ENCODE results near the gene HPSE.
"Not testable (repeated sequence)": the region's sequence is repeated elsewhere in the genome, so short reads cannot be mapped to it uniquely, and the experiment has no call there.

The HPSE gene

GRCh38 chr4:83335701-83336100 lies 1.1 kb upstream of the HPSE start:
- peak in 1 of 56 donors; percentile 3 for DNase-seq

DNA sequence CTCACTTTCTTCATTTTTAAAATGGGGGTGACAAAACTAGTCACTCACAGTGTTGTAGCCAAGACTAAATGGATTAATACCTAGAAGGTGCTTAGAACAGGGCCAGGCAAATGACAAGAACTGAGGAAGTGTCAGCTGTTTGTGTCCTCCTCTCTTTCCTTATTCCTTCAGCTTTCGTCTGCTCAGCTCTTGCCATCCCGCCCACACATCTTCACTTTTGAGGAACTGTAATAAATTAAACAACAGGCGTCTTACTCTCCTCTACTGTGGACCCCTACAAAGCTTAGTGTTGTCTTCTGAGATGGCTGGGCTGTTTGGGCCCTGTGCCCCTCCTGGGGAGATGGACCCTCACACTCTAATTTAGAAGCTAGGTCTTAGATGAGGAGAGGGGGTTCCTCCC lies 2.7 kb downstream of the HPSE start:
- no peak for DNase-seq

GRCh38 chr4:83329521-83330110 lies 5.0 kb downstream of the HPSE start:
- DNase-seq = no peak

DNA sequence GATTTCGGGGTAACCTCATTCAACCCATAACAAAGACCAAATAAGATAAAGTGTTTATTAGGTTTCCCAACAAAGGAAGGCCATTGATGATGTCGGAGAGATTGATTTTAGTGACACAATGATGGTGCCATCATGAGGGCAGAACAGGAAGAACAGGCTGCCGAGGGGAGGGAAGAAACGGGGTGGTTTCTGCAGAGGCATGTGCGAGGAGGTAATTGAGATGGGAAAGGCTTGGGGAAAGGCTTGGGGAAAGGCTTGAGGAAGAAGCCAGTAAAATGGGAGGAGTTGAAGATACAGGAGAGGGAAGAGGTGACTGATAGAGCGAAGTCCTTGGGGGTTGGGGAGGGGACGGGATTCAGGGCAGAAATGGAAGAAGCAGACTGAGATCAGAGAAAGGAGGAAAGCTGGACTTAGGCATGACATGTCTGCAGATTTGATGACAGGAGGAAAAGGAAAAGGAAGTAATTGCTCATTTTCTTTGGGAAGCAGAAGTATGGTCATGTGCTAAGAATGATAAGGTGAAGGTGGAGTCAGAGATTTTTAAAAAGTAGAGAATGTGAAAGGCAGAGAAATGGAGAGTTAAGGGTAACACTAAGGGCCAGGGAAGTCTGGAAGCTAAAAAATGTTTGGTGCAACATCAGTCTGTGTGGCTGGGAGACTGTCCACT lies 6.0 kb downstream of the HPSE start:
- no peak for DNase-seq

DNA sequence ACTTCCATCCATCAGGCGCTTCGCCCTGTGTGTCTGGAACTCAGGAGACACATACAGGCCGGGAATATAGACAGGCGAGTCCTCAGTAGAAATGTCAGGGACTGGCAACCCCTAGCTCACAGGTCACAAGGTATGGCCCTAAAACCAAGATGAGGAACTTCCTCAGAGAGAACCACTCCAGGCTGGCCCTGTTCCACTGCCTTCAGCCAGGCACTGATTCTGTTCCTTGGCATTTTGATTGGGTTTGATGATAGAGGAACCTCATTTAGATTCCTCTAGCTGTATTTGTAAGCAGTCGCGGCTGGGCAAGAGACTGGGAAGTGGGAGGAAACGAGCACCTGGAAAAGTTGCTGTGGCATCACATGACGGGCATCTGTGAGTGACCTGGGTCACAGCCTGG lies 8.1 kb downstream of the HPSE start:
- DNase-seq = peak in 3 of 56 donors; percentile 2 to 10 (median 8)

- DNase-seq = not testable (repeated sequence)
These were observed 9.3 kb downstream of the HPSE start for GRCh38 chr4:83325306-83325705.

DNA sequence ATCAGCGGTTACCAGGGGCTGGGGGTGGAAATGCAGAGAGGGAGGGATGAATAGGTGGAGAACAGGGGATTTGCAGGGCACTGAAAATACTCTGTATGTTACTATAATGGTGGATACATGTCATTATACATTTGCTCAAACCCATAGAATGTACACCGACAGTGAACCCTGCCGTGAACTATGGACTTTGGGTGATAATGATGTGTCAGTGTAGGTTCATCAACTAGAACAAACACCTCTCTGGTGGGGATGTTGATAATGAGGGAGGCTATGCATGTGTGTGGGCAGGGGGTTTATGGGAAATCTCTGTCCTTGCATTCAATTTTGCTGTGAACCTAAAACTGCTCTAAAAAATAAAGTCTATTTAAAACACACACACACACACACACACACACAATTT lies 11.5 kb downstream of the HPSE start:
- no peak for DNase-seq

DNA sequence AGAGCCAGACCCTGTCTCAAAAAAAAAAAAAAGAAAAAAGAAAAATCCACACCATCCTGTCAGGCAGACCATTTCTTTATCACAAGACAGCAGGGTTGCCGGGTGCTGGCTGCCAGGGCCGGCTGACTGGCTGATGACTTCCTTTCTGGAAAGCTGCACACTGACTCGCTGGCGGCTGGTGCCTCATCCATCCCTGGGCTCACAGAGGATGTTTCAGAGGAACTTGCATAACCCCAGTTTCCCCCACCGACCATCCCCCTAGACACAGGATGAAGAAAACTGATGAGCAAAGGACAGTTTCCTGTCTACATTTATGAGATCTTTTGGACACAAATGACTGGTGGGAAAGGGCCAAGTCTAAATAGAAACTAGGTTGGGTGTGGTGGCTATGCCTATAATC lies 14.1 kb downstream of the HPSE start:
- peak in 26 of 56 donors; percentile 2 to 54 (median 10) for DNase-seq

DNA sequence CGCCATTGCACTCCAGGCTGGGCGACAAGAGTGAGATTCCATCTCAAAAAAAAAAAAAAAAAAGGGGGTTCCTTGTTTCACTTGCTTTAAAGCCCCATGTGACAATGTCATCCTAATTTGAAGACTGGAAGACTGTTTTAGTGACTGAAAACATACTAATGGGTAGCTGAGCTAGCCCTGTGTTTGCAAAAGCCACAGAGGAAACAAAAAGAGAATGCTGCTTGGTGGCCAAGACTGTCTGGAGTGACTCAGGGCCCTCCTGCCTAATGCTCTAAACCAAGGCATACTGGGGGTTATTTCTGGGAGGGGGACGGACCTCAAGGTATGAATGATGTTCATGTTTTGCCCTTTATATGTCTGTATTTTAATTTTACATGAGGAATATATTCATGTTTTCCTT lies 16.0 kb downstream of the HPSE start:
- DNase-seq = no peak

DNA sequence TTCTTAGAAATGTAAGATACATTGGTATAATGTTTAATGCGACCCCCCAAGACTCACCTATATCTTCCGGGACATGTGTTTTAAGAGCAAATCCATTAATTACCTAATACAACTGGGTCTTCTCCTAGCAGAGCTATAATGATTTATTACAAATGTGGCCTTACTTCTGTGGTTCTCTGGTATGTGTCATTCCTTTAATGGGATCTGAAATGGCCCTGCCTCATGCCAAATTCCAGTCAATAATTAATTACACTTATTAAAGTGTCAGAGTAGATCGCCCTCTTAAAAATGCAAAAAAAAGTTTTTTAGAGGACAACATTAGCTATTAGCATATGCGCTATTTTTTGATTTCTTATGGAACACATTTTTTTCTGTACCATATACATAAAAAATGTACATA lies 17.0 kb downstream of the HPSE start:
- no peak for DNase-seq

GRCh38 chr4:83316459-83317165 lies 18.0 kb downstream of the HPSE start:
- no peak for DNase-seq

GRCh38 chr4:83315341-83315870 lies 19.2 kb downstream of the HPSE start:
- DNase-seq = no peak

DNA sequence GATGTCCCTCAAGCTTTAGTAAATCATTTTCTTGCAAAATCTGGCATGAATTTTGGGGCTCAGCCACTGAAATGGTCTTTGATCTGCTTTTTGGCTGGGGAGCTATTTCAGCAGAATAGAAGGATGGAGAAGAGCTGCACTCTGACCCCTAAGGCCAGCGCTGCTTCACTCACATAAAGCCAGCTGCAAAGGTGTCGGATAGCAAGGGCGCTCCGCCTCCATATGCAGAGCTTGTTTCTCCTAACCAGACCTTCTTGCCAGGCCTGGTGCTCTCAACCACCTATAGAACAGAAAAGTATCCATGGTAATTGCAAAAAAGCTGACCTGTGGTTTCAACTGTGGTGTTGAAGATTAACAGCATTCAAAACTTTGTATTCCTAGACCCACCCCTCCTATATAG lies 26.0 kb downstream of the HPSE start:
- no peak for DNase-seq

DNA sequence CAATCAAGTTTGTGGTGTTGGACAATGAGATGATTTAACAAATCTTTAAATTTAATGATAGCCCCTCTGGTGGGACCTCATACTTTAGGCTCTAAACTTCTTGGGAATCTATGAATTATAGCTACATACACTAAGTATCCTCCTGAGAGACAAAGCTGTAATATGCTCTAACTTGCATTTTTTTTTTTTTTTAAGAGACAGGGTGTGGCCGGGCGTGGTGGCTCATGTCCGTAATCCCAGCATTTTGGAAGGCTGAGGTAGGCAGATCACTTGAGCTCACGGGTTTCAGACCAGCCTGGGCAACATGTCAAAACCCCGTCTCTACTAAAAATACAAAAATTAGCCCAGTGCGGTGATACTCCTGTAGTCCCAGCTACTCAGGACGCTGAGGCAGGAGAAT lies 26.7 kb downstream of the HPSE start:
- DNase-seq = no peak

GRCh38 chr4:83305187-83305586 lies 29.5 kb downstream of the HPSE start:
- DNase-seq = no peak

DNA sequence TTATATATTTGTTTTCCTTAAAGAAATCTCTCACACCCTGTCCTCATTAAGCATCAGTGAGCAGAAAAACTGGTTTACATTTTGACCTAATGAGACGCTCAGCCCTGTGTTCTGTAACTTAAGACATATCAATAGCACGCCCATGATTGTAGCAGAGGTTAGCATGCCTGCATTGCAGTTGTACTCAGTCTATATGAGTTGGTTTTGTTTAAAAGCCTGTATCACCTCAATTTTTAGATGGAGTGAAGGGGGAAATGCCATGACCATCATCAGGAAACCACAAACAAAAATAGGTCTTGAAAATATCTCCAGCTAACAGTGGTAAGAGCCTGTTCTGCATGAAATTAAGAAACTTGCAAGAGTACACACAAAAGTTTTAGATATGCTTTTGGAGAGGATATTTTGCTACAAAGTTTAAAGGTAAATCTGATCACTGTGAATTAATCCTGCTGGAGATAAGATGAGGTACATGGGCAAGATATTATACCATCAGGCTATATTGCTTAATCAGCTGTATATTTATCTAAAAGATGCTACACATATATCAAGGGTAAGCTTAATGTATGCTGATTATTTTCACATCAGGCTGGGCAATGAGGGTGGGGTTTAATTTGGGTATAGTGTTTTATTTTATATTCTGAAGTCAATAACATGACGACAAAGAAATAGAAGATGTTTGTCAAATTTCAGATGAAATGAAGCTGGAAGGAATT lies 36.9 kb downstream of the HPSE start:
- DNase-seq = no peak

DNA sequence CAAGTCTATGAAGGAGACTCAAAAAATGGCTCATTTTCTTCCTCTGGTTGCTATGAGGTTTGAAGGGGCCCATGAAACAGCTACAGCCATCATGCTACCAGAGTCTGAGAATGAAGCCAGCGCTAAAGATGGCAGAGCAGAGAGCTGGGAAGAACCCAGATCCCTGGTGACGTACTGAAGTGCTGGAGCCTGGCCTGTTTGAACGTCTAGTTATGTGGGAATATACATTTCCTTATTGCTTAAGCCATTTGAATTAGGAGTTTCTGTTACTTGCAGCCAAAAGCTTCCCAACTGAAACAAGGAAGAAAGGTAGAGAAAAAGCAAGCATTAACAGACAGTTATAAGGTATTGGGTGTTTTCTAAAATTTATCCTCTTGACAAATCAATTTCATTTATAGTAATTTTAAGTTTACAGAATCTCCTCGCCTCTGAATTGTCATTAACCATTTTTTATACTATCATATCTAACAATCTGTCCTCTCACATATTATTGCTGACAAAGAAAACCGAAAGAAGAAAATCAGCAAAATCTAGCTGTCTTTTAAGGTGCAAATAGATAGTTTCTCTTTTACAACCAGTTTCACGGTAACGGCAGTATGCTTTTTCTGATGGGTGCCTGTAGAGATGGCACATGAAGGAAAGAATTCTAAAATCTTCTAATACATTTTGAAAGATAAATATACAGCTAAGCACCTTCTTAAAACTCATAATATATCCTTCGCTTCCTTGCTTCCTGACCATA lies 41.2 kb downstream of the HPSE start:
- DNase-seq = no peak

GRCh38 chr4:83290059-83290774 lies 44.4 kb downstream of the HPSE start:
- not testable (repeated sequence) for DNase-seq

DNA sequence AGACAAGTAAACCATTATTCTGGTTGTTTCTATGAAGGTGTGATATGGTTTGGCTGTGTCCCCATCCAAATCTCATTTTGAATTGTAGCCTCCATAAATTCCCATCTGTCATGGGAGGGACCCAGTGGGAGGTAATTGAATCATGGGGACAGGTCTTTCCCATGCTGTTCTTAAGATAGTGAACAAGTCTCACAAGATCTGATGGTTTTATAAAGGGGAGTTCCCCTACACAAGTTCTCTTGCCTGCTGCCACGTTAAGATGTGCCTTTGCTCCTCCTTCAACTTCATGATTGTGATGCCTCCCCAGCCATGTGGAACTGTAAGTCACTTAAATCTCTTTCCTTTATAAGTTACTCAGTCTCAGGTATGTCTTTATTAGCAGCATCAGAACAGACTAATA lies 46.3 kb downstream of the HPSE start:
- not testable (repeated sequence) for DNase-seq

GRCh38 chr4:83285055-83285407 lies 49.6 kb downstream of the HPSE start:
- DNase-seq = peak in 7 of 56 donors; percentile 11 to 46 (median 33)

All from nucleus accumbens (tissue), 56 donors.